Heart right ventricle (tissue), 16 donors: ENCODE data around the gene OR52I2. TPM values are rescaled to one million over a fixed set of nuclear protein-coding genes. Genes with fewer than 3 reads are reported as not detected.

ENCODE experiments used
- ATAC-seq, 8 donors: fragments of 200-7000 bp; cut with Tn5 transposase; one replicate each; pipeline ENCODE4 v1.9.1; 2020; ENCODE audit warnings: mild to moderate bottlenecking in 8 of 8, moderate library complexity in 8 of 8, moderate number of reproducible peaks in 1 of 8
- DNase-seq, 2 donors: peaks; one replicate each; pipeline ENCODE4 v3.0.0-alpha.2; 2020
- H3K27ac ChIP-seq, 10 donors: fragments of 200-600 bp; sonication (generic) in 2 of 10; one replicate each; pipeline versions ENCODE4 v1.5.0 to v1.8.0; 2020 to 2022; ENCODE audit warnings: mild to moderate bottlenecking in 3 of 10
- H3K27me3 ChIP-seq, 7 donors: fragments of 200-600 bp; one replicate each; pipeline ENCODE4 v1.8.0; 2021 to 2022; ENCODE audit warnings: mild to moderate bottlenecking in 2 of 7
- H3K36me3 ChIP-seq, 9 donors: fragments of 200-600 bp; sonication (generic) in 1 of 9; one replicate each; pipeline versions ENCODE4 v1.5.0 to v1.8.0; 2020 to 2022; ENCODE audit warnings: mild to moderate bottlenecking in 2 of 9
- H3K4me1 ChIP-seq, 9 donors: fragments of 200-600 bp; sonication (generic) in 1 of 9; one replicate each; pipeline versions ENCODE4 v1.5.0 to v1.8.0; 2020 to 2022; ENCODE audit warnings: mild to moderate bottlenecking in 4 of 9
- H3K4me3 ChIP-seq, 10 donors: fragments of 200-600 bp; sonication (generic) in 2 of 10; one replicate each; pipeline versions ENCODE4 v1.5.0 to v1.8.0; 2020 to 2022; ENCODE audit warnings: mild to moderate bottlenecking in 7 of 10, moderate library complexity in 2 of 10
- H3K9me3 ChIP-seq, 11 donors: fragments of 200-600 bp in 10 of 11; sonication (generic) in 2 of 11; one replicate each; pipeline versions ENCODE4 v1.5.0 to v1.8.0; 2013 to 2022; ENCODE audit warnings: mild to moderate bottlenecking in 2 of 11, control low read depth in 1 of 11, moderate library complexity in 1 of 11
- CTCF ChIP-seq, 9 donors: fragments of 200-600 bp; sonication (generic) in 2 of 9; IDR thresholded peaks; one replicate each; pipeline versions ENCODE4 v1.5.0 to v1.8.0; 2021 to 2022; ENCODE audit warnings: antibody characterized with exemption in 9 of 9, mild to moderate bottlenecking in 5 of 9, moderate library complexity in 1 of 9
- WGBS, 2 donors: extraction: QIAGEN DNeasy Blood & Tissue Kit; methylation state at CpG; one replicate each; pipeline ENCODE4 v1.1.7; 2013; ENCODE audit warnings: inconsistent platforms in 1 of 2; 5-methylcytosine and 5-hydroxymethylcytosine counted together
- intact Hi-C, 10 donors: fragments of 100-400 bp; cut with DNase I; formaldehyde crosslinking; loops; one replicate each; pipeline versions ENCODE4 v1.11.1 to v1.14.2; 2022
- polyA plus RNA-seq, 2 donors: library from polyadenylated mRNA; stranded (reverse); fragments of 200-250 nt; gene quantifications; one replicate each; pipeline ENCODE4 v1.2.3, GENCODE V29; 2013
- total RNA-seq, 10 donors: library from RNA; stranded (reverse); fragmentation: NEBNext Ultra II Directional in 3 of 10; extraction: Animal tissue kit (Norgen Biotek cat#: 25700) in 3 of 10; gene quantifications; one replicate each; pipeline versions ENCODE4 v1.2.1 to v1.2.4, GENCODE V29; 2021 to 2023
- donor health status: Arrhythmogenic right ventricular cardiomyopathy.
- donor health status: ischemic (EF 13 %, LVEDD 7.1; RV severe dilation, severe dysfunction).
- donor health status: healthy with polysubstance abuse.
- donor health status: DM: no; HTN: yes; CAD: no.
- donor health status: DM: no; HTN: no; CAD: no.
- donor health status: ischemic (EF 25% LVEDD 6.9; RV normal size, moderate dysfunction).
- donor health status: ischemic (EF 25% LVEDD 5.7; RV mildly dilated, moderate dysfunction).
- donor health status: healthy.
- donor health status: DM: yes; HTN: yes; CAD: no.
- donor health status: Ischemic cardiomyopathy.
- donor health status: ischemic (EF 35%, LVEDD 5.7; RV mildly dilated, moderate dysfunction).
- donor health status: nonischemic (EF 11% LVEDD 7.7; RV severe dilation, severe dysfunction).
- donor health status: DM: yes; HTN: yes; CAD: no.
- donor health status: PGD.
- donor health status: ischemic (EF 29% LVEDD 5.4; RV normal size, mild dysfunction).
- donor health status: nonischemic (EF 23%, LVEDD 6.1; RV moderate dilation, normal function).

Gene OR52I2
- total and polyA plus RNA-seq, 12 donors: not detected

- Histone ChIP-seq H3K9me3 (no peaks in the 10 kb centered on the region), H3K4me3 (no peak overlapping the region), H3K27ac (no peak overlapping the region), H3K27me3 (peaks cover 0 to 6% (median 0%) of the 10 kb centered on the region in 7 donors), H3K36me3 (no peaks in the 10 kb centered on the region), H3K4me1 (no peaks in the 10 kb centered on the region)
- DNase-seq (no peak), ATAC-seq (no peak)
- intact Hi-C loops: no loop called here
- no peak for TF ChIP-seq CTCF (IDR thresholded peaks at IDR 0.05)
Measured at GRCh38 chr11:4615856-4616444, 34.4 kb downstream of the OR52I2 start.

- DNase-seq: no peak
- intact Hi-C loops: no loop called here
- peaks cover 0 to 6% (median 0%) of the 10 kb centered on the region in 7 donors for H3K27me3 ChIP-seq
- H3K4me1 ChIP-seq: no peaks in the 10 kb centered on the region
- ATAC-seq: no peak
- H3K4me3 ChIP-seq: no peak overlapping the region
- TF ChIP-seq CTCF (IDR thresholded peaks at IDR 0.05): no peak
- no peaks in the 10 kb centered on the region for H3K9me3 ChIP-seq
- no peaks in the 10 kb centered on the region for H3K36me3 ChIP-seq
- no peak overlapping the region for H3K27ac ChIP-seq
- 80 to 85% methylated on average over 9 of the region's 9 CpGs for WGBS, 2 donors
Measured at GRCh38 chr11:4619514-4619913, 38.0 kb downstream of the OR52I2 start.

- Histone ChIP-seq H3K27ac (no peak overlapping the region), H3K36me3 (no peaks in the 10 kb centered on the region), H3K9me3 (peaks cover 0 to 13% (median 0%) of the 10 kb centered on the region in 11 donors), H3K4me1 (no peaks in the 10 kb centered on the region), H3K27me3 (peaks cover 0 to 3% (median 0%) of the 10 kb centered on the region in 7 donors), H3K4me3 (no peak overlapping the region)
- ATAC-seq (peak in 7 of 8 donors; percentile 55 to 76 (median 72)), DNase-seq (peak in 1 of 2 donors; percentile 65)
- intact Hi-C loops: loop anchor here in 7 of 10 donors (1.0 to 10.0 kb wide), 8 partner anchors 200 to 1181 kb away; partner anchors contain the start of genes OR51M1 (in 1 of the 7) and OR52N2 (in 1 of the 7)
- WGBS, 2 donors: 34 to 35% methylated on average over 15 of the region's 15 CpGs
- TF ChIP-seq CTCF (IDR thresholded peaks at IDR 0.05): peak; percentile 50 to 77 (median 69)
Measured at GRCh38 chr11:4626207-4627099, 44.9 kb downstream of the OR52I2 start.

- TF ChIP-seq CTCF (IDR thresholded peaks at IDR 0.05): no peak
- no peaks in the 10 kb centered on the region for H3K36me3 ChIP-seq
- peaks cover 0 to 16% (median 4%) of the 10 kb centered on the region in 9 donors for H3K4me1 ChIP-seq
- H3K27me3 ChIP-seq: peaks cover 0 to 4% (median 0%) of the 10 kb centered on the region in 7 donors
- intact Hi-C loops: loop anchor here in 9 of 10 donors (2.0 to 5.0 kb wide), 5 partner anchors 181 to 369 kb away; no protein-coding TSS in a partner anchor
- H3K4me3 ChIP-seq: no peak overlapping the region
- ATAC-seq: no peak
- no peak overlapping the region for H3K27ac ChIP-seq
- 76 to 79% methylated on average over 2 of the region's 2 CpGs for WGBS, 2 donors
- H3K9me3 ChIP-seq: no peaks in the 10 kb centered on the region
- DNase-seq: no peak
Measured at GRCh38 chr11:4636136-4636535, 54.6 kb downstream of the OR52I2 start.
